Prostate gland (tissue), 2 donors: ENCODE data around the gene CSNK1G1.

Experiments used
- CTCF ChIP-seq, 4 experiments: fragments of 200-600 bp in 2 of 4; fragments of 450-650 bp in 2 of 4; sonication (generic) in 2 of 4; IDR thresholded peaks; 1 replicate in 3 of 4; 2 replicates in 1 of 4; pipeline ENCODE4 v1.5.1; 2016 to 2019; ENCODE audit warnings: antibody characterized with exemption in 4 of 4, mild to moderate bottlenecking in 2 of 4, moderate library complexity in 2 of 4
- POLR2A ChIP-seq: fragments of 450-650 bp; IDR thresholded peaks from one replicate; pipeline ENCODE4 v1.6.1; 2016; ENCODE audit warnings: antibody characterized with exemption, mild to moderate bottlenecking
- POLR2AphosphoS5 ChIP-seq: sonication (generic); formaldehyde crosslinking; IDR thresholded peaks from one replicate; pipeline ENCODE4 v1.6.1; 2017; ENCODE audit warnings: antibody characterized with exemption

GRCh38 chr15:64286473-64286872 is 69.5 kb downstream of the CSNK1G1 start:
- TF ChIP-seq CTCF (IDR thresholded peaks at IDR 0.05) (no peak), POLR2A (no peak), POLR2AphosphoS5 (no peak)
